SU-DHL-6 (cell line): Measurements from ENCODE around the gene KCNB1.

Source experiments
- EZH2phosphoT487 ChIP-seq: fragments of 200-600 bp; sonication (generic), shearing (Covaris generic); conservative IDR thresholded peaks from 2 replicates; pipeline ENCODE4 v1.6.1; 2018; ENCODE audit warnings: mild to moderate bottlenecking, antibody characterized with exemption, low read length, moderate library complexity, mixed read lengths
- TF ChIP-seq, protein P1 (sequence below): fragments of 200-600 bp; sonication (generic); IDR thresholded peaks from one replicate; pipeline ENCODE4 v1.5.1; 2017; ENCODE audit warnings: antibody characterized with exemption, mild to moderate bottlenecking, low read length, moderate library complexity; ENCODE audit not compliant: insufficient read depth, poor library complexity, severe bottlenecking

- TF ChIP-seq, protein P1, sequence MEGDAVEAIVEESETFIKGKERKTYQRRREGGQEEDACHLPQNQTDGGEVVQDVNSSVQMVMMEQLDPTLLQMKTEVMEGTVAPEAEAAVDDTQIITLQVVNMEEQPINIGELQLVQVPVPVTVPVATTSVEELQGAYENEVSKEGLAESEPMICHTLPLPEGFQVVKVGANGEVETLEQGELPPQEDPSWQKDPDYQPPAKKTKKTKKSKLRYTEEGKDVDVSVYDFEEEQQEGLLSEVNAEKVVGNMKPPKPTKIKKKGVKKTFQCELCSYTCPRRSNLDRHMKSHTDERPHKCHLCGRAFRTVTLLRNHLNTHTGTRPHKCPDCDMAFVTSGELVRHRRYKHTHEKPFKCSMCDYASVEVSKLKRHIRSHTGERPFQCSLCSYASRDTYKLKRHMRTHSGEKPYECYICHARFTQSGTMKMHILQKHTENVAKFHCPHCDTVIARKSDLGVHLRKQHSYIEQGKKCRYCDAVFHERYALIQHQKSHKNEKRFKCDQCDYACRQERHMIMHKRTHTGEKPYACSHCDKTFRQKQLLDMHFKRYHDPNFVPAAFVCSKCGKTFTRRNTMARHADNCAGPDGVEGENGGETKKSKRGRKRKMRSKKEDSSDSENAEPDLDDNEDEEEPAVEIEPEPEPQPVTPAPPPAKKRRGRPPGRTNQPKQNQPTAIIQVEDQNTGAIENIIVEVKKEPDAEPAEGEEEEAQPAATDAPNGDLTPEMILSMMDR: no peak
- TF ChIP-seq EZH2phosphoT487: no peak
These were observed 4.2 kb downstream of the KCNB1 start for GRCh38 chr20:49478266-49478665.
